Measurements from ENCODE around the gene PTPRE. TPM values are rescaled to one million over a fixed set of nuclear protein-coding genes. Genes with fewer than 3 reads are reported as not detected.

Gene PTPRE
- total and polyA plus RNA-seq, 8 donors = 1.0 to 7.1 (median 2.1) TPM

- Histone ChIP-seq H3K4me3 (no peak overlapping the region), H3K27ac (no peak overlapping the region), H3K4me1 (no peaks in the 10 kb centered on the region), H3K9me3 (no peaks in the 10 kb centered on the region), H3K27me3 (peaks cover 0 to 8% (median 0%) of the 10 kb centered on the region in 4 donors), H3K36me3 (no peaks in the 10 kb centered on the region)
- WGBS, 2 donors = 58 to 64% methylated on average over 19 of the region's 19 CpGs
- intact Hi-C loops (cut with DNase I) = no loop called here
- FAIRE-seq (no peak), DNase-seq (no peak), ATAC-seq (no peak)
- no peak for TF ChIP-seq CTCF (IDR thresholded peaks at IDR 0.05)
Observed at GRCh38 chr10:127983344-127984100, 76.6 kb downstream of the PTPRE start.

- intact Hi-C loops (cut with DNase I) = no loop called here
- Histone ChIP-seq H3K4me3 (no peak overlapping the region), H3K9me3 (no peaks in the 10 kb centered on the region), H3K36me3 (no peaks in the 10 kb centered on the region), H3K27me3 (peaks cover 0 to 8% (median 0%) of the 10 kb centered on the region in 4 donors), H3K27ac (no peak overlapping the region), H3K4me1 (peaks cover 0 to 3% (median under 1%) of the 10 kb centered on the region in 3 donors)
- WGBS, 2 donors = 68 to 77% methylated on average over 6 of the region's 6 CpGs
- FAIRE-seq (no peak), DNase-seq (no peak), ATAC-seq (no peak)
- no peak for TF ChIP-seq CTCF (IDR thresholded peaks at IDR 0.05)
Observed at GRCh38 chr10:127984945-127985344, 78.0 kb downstream of the PTPRE start.

- Histone ChIP-seq H3K36me3 (no peaks in the 10 kb centered on the region), H3K27ac (no peak overlapping the region), H3K9me3 (no peaks in the 10 kb centered on the region), H3K4me1 (peaks cover 0 to 4% (median 3%) of the 10 kb centered on the region in 3 donors), H3K27me3 (no peaks in the 10 kb centered on the region), H3K4me3 (no peak overlapping the region)
- ATAC-seq (no peak), FAIRE-seq (no peak), DNase-seq (no peak)
- WGBS, 2 donors = 62 to 71% methylated on average over 14 of the region's 14 CpGs
- intact Hi-C loops (cut with DNase I) = no loop called here
- TF ChIP-seq CTCF (IDR thresholded peaks at IDR 0.05) = no peak
Observed at GRCh38 chr10:127986531-127987466, 79.9 kb downstream of the PTPRE start.

GRCh38 chr10:127987467-127988380, 80.8 kb downstream of the PTPRE start:
- DNase-seq = no peak

More at GRCh38 chr10:127987467-127988380, 80.8 kb downstream of the PTPRE start:
- no peak for FAIRE-seq
- H3K27me3 ChIP-seq = no peaks in the 10 kb centered on the region
- H3K36me3 ChIP-seq = no peaks in the 10 kb centered on the region
- ATAC-seq = no peak
- TF ChIP-seq CTCF (IDR thresholded peaks at IDR 0.05) = no peak
- no peak overlapping the region for H3K4me3 ChIP-seq
- no peak overlapping the region for H3K27ac ChIP-seq
- intact Hi-C loops (cut with DNase I) = no loop called here
- H3K4me1 ChIP-seq = peaks cover 0 to 4% (median 3%) of the 10 kb centered on the region in 3 donors
- H3K9me3 ChIP-seq = no peaks in the 10 kb centered on the region
- WGBS, 2 donors = 79 to 84% methylated on average over 14 of the region's 14 CpGs

All from pancreas (tissue), 10 donors.